Stimulated activated naive CD8-positive, alpha-beta T cell treated with anti-CD3 and anti-CD28 coated beads, Interleukin-15, amount 100 ng/mL, for 72 hours (primary cell): ENCODE data around the gene ABHD17A.
"Not testable (repeated sequence)": the region's sequence is repeated elsewhere in the genome, so short reads cannot be mapped to it uniquely, and the experiment has no call there.

Experiments used
- ATAC-seq: fragments of 150-1000 bp; cut with Tn5 transposase; 2 replicates; pipeline ENCODE4 v1.10.0; 2021; ENCODE audit warnings: mild to moderate bottlenecking, moderate library complexity
- DNase-seq, 2 donors: peaks; one replicate each; pipeline ENCODE4 v3.0.0; 2021 to 2022
- H3K27ac Mint-ChIP-seq, 2 donors: one replicate each; pipeline ENCODE4 v1.8.0; 2022; ENCODE audit warnings: mild to moderate bottlenecking in 2 of 2, mixed read lengths in 2 of 2, moderate library complexity in 2 of 2
- H3K27me3 Mint-ChIP-seq: one replicate; pipeline ENCODE4 v1.8.0; 2022; ENCODE audit warnings: mixed read lengths
- H3K4me1 Mint-ChIP-seq: one replicate; pipeline ENCODE4 v1.8.0; 2022; ENCODE audit warnings: mild to moderate bottlenecking, mixed read lengths
- H3K4me3 Mint-ChIP-seq, 2 donors: one replicate each; pipeline ENCODE4 v1.8.0; 2022; ENCODE audit warnings: mild to moderate bottlenecking in 2 of 2, mixed read lengths in 2 of 2, moderate library complexity in 1 of 2
- H3K9me3 Mint-ChIP-seq, 2 donors: one replicate each; pipeline ENCODE4 v1.8.0; 2022; ENCODE audit warnings: mixed read lengths in 2 of 2

Gene ABHD17A

GRCh38 chr19:1901940-1902404 lies 16.7 kb upstream of the ABHD17A start:
- Mint-ChIP-seq H3K4me3 (no peak overlapping the region), H3K27ac (no peak overlapping the region)

GRCh38 chr19:1896508-1896907 lies 11.2 kb upstream of the ABHD17A start:
- Mint-ChIP-seq H3K27ac (peak overlapping the region; percentile 33 to 80), H3K9me3 (no peaks in the 10 kb centered on the region), H3K4me1 (peaks cover 42% of the 10 kb centered on the region), H3K4me3 (peak overlapping the region; percentile 92 to 95), H3K27me3 (no peaks in the 10 kb centered on the region)
- no peak for DNase-seq
- no peak for ATAC-seq

More at GRCh38 chr19:1901940-1902404, 16.7 kb upstream of the ABHD17A start:
- ATAC-seq (no peak), DNase-seq (no peak)
- no peaks in the 10 kb centered on the region for H3K9me3 Mint-ChIP-seq
- peaks cover 48% of the 10 kb centered on the region for H3K4me1 Mint-ChIP-seq
- H3K27me3 Mint-ChIP-seq: no peaks in the 10 kb centered on the region

GRCh38 chr19:1893791-1894190 lies 8.5 kb upstream of the ABHD17A start:
- Mint-ChIP-seq H3K4me1 (peaks cover 42% of the 10 kb centered on the region), H3K27ac (peak overlapping the region in 1 of 2 donors; percentile 90), H3K9me3 (no peaks in the 10 kb centered on the region), H3K4me3 (no peak overlapping the region), H3K27me3 (no peaks in the 10 kb centered on the region)
- DNase-seq (no peak), ATAC-seq (no peak)

GRCh38 chr19:1889907-1890306 lies 4.6 kb upstream of the ABHD17A start:
- no peak for DNase-seq
- no peak for ATAC-seq
- Mint-ChIP-seq H3K9me3 (no peaks in the 10 kb centered on the region), H3K4me1 (peaks cover 27% of the 10 kb centered on the region), H3K27ac (no peak overlapping the region), H3K27me3 (no peaks in the 10 kb centered on the region), H3K4me3 (no peak overlapping the region)

GRCh38 chr19:1888385-1888784 lies 3.1 kb upstream of the ABHD17A start:
- Mint-ChIP-seq H3K27me3 (no peaks in the 10 kb centered on the region), H3K4me1 (peaks cover 26% of the 10 kb centered on the region), H3K27ac (peak overlapping the region in 1 of 2 donors; percentile 71), H3K4me3 (no peak overlapping the region), H3K9me3 (no peaks in the 10 kb centered on the region)
- DNase-seq (no peak), ATAC-seq (no peak)

- not testable (repeated sequence) for H3K9me3 Mint-ChIP-seq, DNase-seq, H3K27ac Mint-ChIP-seq, H3K4me3 Mint-ChIP-seq, H3K27me3 Mint-ChIP-seq, ATAC-seq
- peaks cover 40% of the 10 kb centered on the region for H3K4me1 Mint-ChIP-seq
Measured at GRCh38 chr19:1886360-1886759, 1.1 kb upstream of the ABHD17A start.

- DNase-seq (no peak), ATAC-seq (peak; percentile 3)
- peak overlapping the region; percentile 96 to 97 for H3K27ac Mint-ChIP-seq
Measured at GRCh38 chr19:1884719-1885334, 469 bp downstream of the ABHD17A start.

GRCh38 chr19:1884291-1884718 lies 991 bp downstream of the ABHD17A start:
- peak overlapping the region; percentile 96 to 97 for H3K27ac Mint-ChIP-seq
- peak overlapping the region; percentile 96 to 97 for H3K4me3 Mint-ChIP-seq
- no peaks in the 10 kb centered on the region for H3K27me3 Mint-ChIP-seq
- peaks cover 55% of the 10 kb centered on the region for H3K4me1 Mint-ChIP-seq
- H3K9me3 Mint-ChIP-seq: no peaks in the 10 kb centered on the region
- peak in 1 of 2 donors; percentile 41 for DNase-seq
- peak; percentile 8 for ATAC-seq

More at GRCh38 chr19:1884719-1885334, 469 bp downstream of the ABHD17A start:
- Mint-ChIP-seq H3K4me3 (peak overlapping the region; percentile 96 to 97), H3K27me3 (no peaks in the 10 kb centered on the region), H3K4me1 (peaks cover 53% of the 10 kb centered on the region), H3K9me3 (no peaks in the 10 kb centered on the region)

GRCh38 chr19:1883784-1884183 lies 1.5 kb downstream of the ABHD17A start:
- no peaks in the 10 kb centered on the region for H3K27me3 Mint-ChIP-seq
- H3K27ac Mint-ChIP-seq: peak overlapping the region; percentile 96 to 97
- H3K4me3 Mint-ChIP-seq: peak overlapping the region; percentile 96 to 97
- ATAC-seq (peak; percentile 12), DNase-seq (no peak)
- peaks cover 57% of the 10 kb centered on the region for H3K4me1 Mint-ChIP-seq
- no peaks in the 10 kb centered on the region for H3K9me3 Mint-ChIP-seq

- Mint-ChIP-seq H3K27ac (peak overlapping the region; percentile 96 to 97), H3K27me3 (no peaks in the 10 kb centered on the region), H3K4me1 (peaks cover 60% of the 10 kb centered on the region), H3K9me3 (no peaks in the 10 kb centered on the region), H3K4me3 (peak overlapping the region; percentile 96 to 97)
- DNase-seq (no peak), ATAC-seq (no peak)
Measured at GRCh38 chr19:1882786-1883692, 2.3 kb downstream of the ABHD17A start.

- H3K4me1 Mint-ChIP-seq: peaks cover 52% of the 10 kb centered on the region
- peak; percentile 65 to 85 for DNase-seq
- H3K4me3 Mint-ChIP-seq: peak overlapping the region; percentile 96 to 97
- H3K27me3 Mint-ChIP-seq: no peaks in the 10 kb centered on the region
- H3K9me3 Mint-ChIP-seq: no peaks in the 10 kb centered on the region
- peak; percentile 80 for ATAC-seq
- peak overlapping the region; percentile 94 to 97 for H3K27ac Mint-ChIP-seq
Measured at GRCh38 chr19:1882089-1882785, 3.1 kb downstream of the ABHD17A start.

GRCh38 chr19:1881393-1882088 lies 3.8 kb downstream of the ABHD17A start:
- ATAC-seq: peak; percentile 8
- peak overlapping the region; percentile 94 to 97 for H3K27ac Mint-ChIP-seq
- DNase-seq, H3K27me3 Mint-ChIP-seq, H3K9me3 Mint-ChIP-seq: not testable (repeated sequence)
- peak overlapping the region; percentile 96 to 97 for H3K4me3 Mint-ChIP-seq
- H3K4me1 Mint-ChIP-seq: peaks cover 50% of the 10 kb centered on the region

- Mint-ChIP-seq H3K27me3 (no peaks in the 10 kb centered on the region), H3K9me3 (no peaks in the 10 kb centered on the region), H3K4me1 (peaks cover 55% of the 10 kb centered on the region), H3K27ac (peak overlapping the region in 1 of 2 donors; percentile 59), H3K4me3 (peak overlapping the region; percentile 30 to 77)
- ATAC-seq: no peak
- no peak for DNase-seq
Measured at GRCh38 chr19:1880611-1881392, 4.5 kb downstream of the ABHD17A start.

- ATAC-seq, H3K27me3 Mint-ChIP-seq, H3K9me3 Mint-ChIP-seq, DNase-seq: not testable (repeated sequence)
- H3K4me3 Mint-ChIP-seq: peak overlapping the region in 1 of 2 donors; percentile 46
- H3K27ac Mint-ChIP-seq: peak overlapping the region in 1 of 2 donors; percentile 24
- H3K4me1 Mint-ChIP-seq: peaks cover 56% of the 10 kb centered on the region
Measured at GRCh38 chr19:1879982-1880381, 5.3 kb downstream of the ABHD17A start.
